ENCODE data around the gene SLC35A3.

Gene SLC35A3

GRCh38 chr1:100037927-100038659, 68.3 kb downstream of the SLC35A3 start (continued):
- TF ChIP-seq ZNF624 (tag by site-specific recombination; IDR thresholded peaks at IDR 0.05), result no peak
- peak; percentile 77; the same call in 1 of the 2 replicates for TF ChIP-seq ZNF692 (tag by site-specific recombination; IDR thresholded peaks at IDR 0.05)
- peak; percentile 91 for TF ChIP-seq KLF9 (tag by site-specific recombination; IDR thresholded peaks at IDR 0.05; ENCODE audit: low read depth)
- TF ChIP-seq ZNF843 (tag by site-specific recombination; IDR thresholded peaks at IDR 0.05), result 0 out of 2 replicates have a peak, but pooled peaks have one; percentile 22
- TF ChIP-seq SCRT2 (tag by site-specific recombination; IDR thresholded peaks at IDR 0.05), result no peak
- TF ChIP-seq ZXDB (tag by site-specific recombination; IDR thresholded peaks at IDR 0.05), result peak; percentile 83
- peak; percentile 78 for TF ChIP-seq ZEB2 (tag by site-specific recombination; IDR thresholded peaks at IDR 0.05)
- no peak; the same call in none of the 2 replicates for TF ChIP-seq ZNF629 (tag by site-specific recombination; IDR thresholded peaks at IDR 0.05)
- peak; percentile 89 for TF ChIP-seq OSR2 (tag by site-specific recombination; IDR thresholded peaks at IDR 0.05)
- peak; percentile 99 for TF ChIP-seq ZNF335 (tag by site-specific recombination; conservative IDR thresholded peaks at IDR 0.05)
- peak; percentile 32; the same call in 1 of the 2 replicates for TF ChIP-seq PRDM4 (tag by site-specific recombination; IDR thresholded peaks at IDR 0.05)
- peak; percentile 39; the same call in 1 of the 2 replicates for TF ChIP-seq ZBTB48 (tag by site-specific recombination; IDR thresholded peaks at IDR 0.05)
- peak; percentile 58; the same call in 1 of the 2 replicates for TF ChIP-seq KLF17 (tag by site-specific recombination; IDR thresholded peaks at IDR 0.05)
- peak; percentile 77; the same call in 1 of the 2 replicates for TF ChIP-seq ZNF391 (tag by site-specific recombination; IDR thresholded peaks at IDR 0.05; ENCODE audit: borderline replicate concordance, low read depth)
- no peak for TF ChIP-seq ZNF175 (tag by site-specific recombination; IDR thresholded peaks at IDR 0.05)
- no peak for TF ChIP-seq ZBTB44 (tag by site-specific recombination; IDR thresholded peaks at IDR 0.05)
- no peak for TF ChIP-seq TCF7L2 (IDR thresholded peaks at IDR 0.05; ENCODE audit: borderline replicate concordance, low read depth, low read length)
- TF ChIP-seq ZBTB7A (tag by site-specific recombination; IDR thresholded peaks at IDR 0.05; ENCODE audit: low read depth), result peak; percentile 77; the same call in 1 of the 2 replicates
- peak; percentile 58 for TF ChIP-seq ZNF394 (tag by site-specific recombination; IDR thresholded peaks at IDR 0.05; ENCODE audit: borderline replicate concordance)
- peak; percentile 93 for TF ChIP-seq ZNF501 (tag by site-specific recombination; IDR thresholded peaks at IDR 0.05)
- TF ChIP-seq ZBTB26 (tag by site-specific recombination; optimal IDR thresholded peaks at IDR 0.05), result peak; percentile 87
- peak; percentile 45; the same call in 1 of the 2 replicates for TF ChIP-seq ZBTB10 (tag by site-specific recombination; IDR thresholded peaks at IDR 0.05)
